ENCODE results near the gene NDUFAF3.
A peak's percentile ranks its signal among the peaks of the same experiment; 100 is the strongest.

NDUFAF3 gene, protein sequence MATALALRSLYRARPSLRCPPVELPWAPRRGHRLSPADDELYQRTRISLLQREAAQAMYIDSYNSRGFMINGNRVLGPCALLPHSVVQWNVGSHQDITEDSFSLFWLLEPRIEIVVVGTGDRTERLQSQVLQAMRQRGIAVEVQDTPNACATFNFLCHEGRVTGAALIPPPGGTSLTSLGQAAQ

DNA sequence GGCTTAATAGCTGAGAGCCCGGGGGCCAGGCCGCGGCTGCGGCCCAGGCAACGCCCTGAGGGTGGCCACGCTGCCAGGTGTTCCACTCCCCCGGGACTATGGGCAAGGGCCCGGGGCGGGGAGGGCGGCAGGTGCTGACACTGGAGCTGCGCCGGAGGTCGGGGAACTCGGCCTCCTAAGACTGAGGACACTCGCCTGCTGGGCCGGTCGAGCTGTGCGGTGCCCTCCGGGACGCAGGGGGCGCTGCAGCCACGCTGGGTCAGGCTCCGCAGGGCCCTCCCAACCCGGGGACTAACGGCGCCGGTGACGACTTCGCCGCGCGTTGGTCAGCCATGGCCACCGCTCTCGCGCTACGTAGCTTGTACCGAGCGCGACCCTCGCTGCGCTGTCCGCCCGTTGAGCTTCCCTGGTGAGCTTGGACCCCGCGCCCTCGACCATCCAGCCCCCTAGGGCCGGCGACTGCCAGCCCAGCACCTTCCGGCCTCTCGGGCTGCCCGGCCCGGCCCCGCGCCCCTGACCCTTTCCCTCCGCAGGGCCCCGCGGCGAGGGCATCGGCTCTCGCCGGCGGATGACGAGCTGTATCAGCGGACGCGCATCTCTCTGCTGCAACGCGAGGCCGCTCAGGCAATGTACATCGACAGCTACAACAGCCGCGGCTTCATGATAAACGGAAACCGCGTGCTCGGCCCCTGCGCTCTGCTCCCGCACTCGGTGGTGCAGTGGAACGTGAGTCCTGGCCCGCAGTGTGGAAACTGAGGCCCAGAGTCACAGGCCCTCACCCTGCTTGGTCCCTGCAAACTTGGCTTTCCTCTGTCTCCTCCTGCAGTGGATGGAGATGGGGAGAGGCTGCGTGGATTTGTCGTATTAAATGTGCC, at the start of gene NDUFAF3:
Gene NDUFAF3, plus strand, starts transcription at position 309 of the 875 bp plus-strand sequence. Its CDS starts 24 bp downstream, at position 333.
- peak; percentile 94 for DNase-seq (ENCODE audit: low spot score)

DNA sequence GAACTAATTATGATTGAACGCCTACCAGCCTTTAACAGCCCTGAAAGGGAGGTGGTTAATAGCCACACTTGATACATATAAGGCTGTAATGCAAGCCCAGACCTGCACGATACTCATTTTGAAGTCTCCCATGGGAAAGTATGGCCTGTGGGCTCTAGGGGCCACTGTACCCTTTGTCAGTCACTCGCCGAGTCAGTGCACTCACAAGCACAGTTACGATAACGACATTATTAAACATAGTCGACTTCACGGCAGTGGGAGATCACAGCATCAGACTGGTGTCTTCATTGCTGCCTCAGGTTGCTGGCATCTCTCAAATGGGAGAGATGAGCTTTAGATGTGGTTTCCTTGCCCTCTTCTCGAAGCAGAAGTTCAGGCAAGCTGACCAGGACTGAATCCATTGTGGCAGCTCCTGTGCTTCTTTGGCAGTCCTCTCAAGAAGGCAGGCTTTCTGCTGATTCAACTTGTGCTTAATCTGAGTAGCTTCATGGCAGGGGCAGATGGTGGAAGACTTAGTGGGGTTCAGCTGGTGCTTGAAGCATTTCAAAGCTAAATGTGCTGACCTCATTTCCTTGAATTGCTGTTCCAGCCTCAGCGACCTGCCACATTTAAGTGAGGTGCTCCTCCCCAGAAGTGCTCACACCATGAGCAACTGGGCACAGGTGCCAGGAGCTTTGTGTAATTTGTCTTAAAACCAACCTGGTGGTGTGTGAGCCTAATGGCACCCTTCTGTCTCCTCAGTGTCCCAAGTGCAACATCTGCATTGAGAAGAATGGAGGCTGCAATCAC, 47.7 kb upstream of the NDUFAF3 start:
- DNase-seq (ENCODE audit: low spot score), result no peak

DNA sequence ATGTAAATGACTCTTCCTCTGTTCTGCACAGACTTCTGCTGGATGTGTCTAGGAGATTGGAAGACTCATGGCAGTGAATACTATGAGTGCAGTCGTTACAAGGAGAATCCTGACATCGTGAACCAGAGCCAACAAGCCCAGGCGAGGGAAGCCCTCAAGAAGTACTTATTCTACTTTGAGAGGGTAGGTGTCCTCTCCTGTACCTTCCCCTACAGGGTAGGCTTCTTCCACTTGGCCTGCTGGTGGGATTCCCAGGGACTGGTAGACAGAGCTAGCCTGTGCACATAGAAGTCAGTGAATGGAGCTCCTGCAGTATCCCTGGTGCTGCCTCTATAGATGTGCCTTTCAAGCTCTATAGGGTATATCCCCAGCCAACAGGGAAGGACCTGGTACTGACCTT, 42.5 kb upstream of the NDUFAF3 start:
- no peak for DNase-seq (ENCODE audit: low spot score)

DNA sequence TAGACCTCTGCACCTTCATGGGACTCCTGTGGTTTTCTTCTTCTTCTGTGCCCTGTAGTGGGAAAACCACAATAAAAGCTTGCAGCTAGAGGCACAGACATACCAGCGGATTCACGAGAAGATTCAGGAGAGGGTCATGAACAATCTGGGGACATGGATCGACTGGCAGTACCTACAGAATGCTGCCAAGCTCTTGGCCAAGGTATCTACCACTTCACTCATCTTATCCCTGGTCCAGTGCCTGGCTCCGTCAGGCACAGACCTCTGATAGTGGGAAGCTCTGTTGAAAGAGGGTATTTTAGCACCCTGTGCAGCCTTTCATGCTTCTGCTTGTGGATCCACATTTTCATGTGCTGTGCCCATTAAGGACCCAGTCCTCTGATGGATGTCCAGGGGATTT, 41.6 kb upstream of the NDUFAF3 start:
- no peak for DNase-seq (ENCODE audit: low spot score)

DNA sequence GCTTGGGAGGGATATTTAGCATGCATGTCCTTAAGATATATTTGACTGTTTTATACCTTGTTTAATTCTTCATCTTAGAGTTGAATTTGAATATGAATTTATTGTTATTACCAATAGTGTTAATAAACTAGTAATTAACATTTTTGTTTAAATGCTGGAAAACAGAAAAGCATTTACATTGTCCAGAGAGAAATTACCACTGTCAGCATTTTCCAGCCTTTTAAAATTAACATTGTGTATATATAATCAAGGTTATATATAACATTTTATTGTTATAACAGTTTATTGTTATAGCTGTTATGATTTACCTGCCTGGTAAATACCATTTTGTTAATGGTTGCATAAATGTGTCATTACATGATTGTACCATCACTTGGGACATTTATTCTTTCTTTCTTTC, 39.9 kb upstream of the NDUFAF3 start:
- DNase-seq (ENCODE audit: low spot score), result no peak

DNA sequence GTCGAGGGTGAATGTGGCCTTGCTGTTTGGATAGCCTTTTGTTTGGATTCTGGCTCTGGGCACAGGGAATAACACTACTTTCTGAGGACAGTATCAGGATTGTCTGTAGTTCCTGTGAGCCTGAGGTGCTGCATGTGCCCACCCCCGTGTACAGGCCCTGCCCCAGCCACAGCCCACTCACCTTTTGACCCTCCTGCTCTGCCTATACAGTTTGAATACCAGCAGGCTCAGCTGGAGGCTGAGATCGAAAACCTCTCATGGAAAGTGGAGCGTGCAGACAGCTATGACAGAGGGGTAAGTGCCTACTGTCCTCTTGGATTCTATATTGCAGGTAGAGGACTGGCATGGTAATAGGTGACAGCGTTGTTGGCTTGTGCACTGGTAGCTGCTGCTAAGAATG, 39.2 kb upstream of the NDUFAF3 start:
- no peak for DNase-seq (ENCODE audit: low spot score)

DNA sequence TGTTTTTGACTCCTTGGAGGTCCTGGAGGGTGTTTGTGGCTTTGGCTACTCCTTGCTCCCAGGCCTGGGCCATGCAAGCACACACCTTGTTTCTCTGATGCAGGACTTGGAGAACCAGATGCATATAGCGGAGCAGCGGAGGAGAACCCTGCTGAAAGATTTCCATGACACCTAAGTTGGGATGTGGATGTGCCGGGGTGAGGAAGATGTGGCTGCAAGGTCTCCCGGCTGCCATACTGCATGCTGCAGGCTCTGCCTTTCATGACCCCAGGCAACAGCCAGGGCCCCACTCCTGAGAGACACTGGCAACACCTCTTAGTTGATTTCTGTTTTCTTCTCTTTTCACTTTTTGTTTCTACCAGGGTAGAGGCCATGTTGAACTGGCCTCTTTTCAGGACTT, 38.8 kb upstream of the NDUFAF3 start:
- DNase-seq (ENCODE audit: low spot score), result no peak

DNA sequence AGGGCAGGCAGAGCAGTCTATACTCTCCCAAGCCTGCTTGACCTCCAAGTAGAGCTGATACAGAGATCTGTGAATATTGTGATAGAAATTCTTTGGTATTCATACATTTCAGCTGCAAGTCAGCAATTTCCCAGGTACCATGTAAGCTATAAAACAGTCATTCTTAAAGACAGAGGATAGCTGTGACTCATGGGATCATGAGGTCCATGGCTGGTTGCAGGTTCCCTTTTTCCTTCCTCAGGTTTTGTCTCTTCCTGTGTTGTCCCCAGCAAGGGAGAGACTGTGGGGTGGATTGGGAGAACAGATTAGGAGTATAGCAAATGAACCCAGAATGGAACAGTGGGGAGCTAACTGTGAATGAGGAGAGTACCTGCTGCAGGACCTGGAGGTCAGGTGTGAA, 37.3 kb upstream of the NDUFAF3 start:
- no peak for DNase-seq (ENCODE audit: low spot score)

DNA sequence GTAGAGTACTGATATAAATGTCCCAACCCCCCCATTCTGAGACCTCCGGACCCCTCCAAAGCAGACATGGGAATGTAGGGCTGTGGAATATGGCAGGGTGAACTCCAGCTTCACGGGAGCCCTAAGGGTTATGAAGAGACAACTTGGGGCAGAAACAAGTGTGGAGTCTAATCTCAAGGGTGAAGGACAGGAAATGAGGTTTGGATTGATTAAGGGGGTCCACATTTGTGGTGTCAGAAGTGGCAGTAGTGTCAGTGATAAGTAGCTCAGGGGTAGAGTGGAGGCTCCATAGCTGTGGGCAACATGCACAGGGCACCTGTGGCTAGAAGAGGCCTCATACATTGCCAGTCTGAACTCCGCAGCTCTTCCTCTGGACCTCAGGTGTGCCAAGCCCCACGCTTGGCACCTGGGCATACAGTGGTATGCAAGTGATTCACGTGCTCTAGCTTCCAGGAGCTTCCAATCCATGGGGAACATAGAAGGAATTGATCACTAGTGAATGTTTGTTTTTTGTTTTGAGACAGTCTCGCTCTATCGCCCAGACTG, 36.0 kb upstream of the NDUFAF3 start:
- no peak for DNase-seq (ENCODE audit: low spot score)

DNA sequence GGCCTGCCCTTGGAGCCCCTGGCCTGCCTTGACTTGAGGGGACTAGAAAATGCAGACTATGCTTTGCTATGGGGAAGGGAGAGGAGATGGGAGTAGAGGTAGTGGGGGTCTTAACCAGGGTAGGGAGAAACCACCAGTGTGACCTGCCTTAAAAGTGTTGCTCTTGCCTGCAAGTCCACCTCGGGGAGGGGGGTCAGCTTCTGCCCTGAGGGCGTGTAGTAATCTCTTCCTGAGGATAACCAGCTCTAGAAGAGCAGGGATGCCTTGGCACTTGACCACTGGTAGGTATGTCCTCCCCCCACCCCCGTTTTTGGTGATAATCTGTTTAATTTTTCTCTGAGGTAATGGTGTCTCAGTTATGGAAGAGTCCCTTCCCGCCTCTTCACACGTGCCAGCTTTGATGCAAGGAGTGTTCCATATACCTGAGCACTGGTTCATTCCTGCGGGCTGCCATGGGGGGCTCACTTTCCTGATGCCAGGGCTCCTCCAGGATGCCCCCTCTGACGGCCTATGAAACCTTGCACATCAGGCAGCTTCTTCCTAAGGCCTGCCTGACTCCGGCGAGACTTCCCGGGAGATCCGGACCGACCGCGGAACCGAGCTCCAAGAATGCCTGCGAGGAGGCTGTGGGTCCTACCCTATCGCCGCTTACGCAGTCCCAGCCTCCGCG, 32.7 kb upstream of the NDUFAF3 start:
- DNase-seq (ENCODE audit: low spot score), result no peak

DNA sequence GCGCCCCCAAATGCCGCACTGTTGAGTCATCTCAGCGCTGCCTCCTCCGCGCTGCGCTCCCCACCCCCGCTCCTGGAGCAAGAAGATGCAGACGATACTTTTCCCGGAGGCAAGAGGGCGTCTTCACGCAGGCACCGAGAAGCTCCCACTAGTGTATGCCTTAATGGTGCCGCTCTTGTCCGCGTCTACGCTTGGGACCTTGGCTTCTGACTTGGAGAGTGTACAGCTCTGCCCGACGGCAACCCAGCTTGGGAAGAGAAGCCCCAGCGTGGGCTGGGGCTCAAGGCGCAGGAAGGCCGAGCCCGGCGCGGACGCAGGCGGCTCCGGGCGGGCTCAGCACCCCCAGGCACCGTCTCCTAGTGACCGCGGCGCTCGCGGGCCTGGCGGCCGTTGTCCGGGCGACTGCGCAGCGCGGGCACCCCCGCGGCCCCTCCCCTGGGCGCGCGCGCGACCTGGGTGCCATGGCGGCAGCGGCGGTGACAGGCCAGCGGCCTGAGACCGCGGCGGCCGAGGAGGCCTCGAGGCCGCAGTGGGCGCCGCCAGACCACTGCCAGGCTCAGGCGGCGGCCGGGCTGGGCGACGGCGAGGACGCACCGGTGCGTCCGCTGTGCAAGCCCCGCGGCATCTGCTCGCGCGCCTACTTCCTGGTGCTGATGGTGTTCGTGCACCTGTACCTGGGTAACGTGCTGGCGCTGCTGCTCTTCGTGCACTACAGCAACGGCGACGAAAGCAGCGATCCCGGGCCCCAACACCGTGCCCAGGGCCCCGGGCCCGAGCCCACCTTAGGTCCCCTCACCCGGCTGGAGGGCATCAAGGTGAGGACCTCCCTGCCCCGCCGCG, 31.9 kb upstream of the NDUFAF3 start, which contains the start of gene P4HTM:
Gene P4HTM, plus strand, starts transcription at position 446 of the 840 bp plus-strand sequence. Its CDS starts 16 bp downstream, at position 462.
- peak; percentile 31 for DNase-seq (ENCODE audit: low spot score)

DNA sequence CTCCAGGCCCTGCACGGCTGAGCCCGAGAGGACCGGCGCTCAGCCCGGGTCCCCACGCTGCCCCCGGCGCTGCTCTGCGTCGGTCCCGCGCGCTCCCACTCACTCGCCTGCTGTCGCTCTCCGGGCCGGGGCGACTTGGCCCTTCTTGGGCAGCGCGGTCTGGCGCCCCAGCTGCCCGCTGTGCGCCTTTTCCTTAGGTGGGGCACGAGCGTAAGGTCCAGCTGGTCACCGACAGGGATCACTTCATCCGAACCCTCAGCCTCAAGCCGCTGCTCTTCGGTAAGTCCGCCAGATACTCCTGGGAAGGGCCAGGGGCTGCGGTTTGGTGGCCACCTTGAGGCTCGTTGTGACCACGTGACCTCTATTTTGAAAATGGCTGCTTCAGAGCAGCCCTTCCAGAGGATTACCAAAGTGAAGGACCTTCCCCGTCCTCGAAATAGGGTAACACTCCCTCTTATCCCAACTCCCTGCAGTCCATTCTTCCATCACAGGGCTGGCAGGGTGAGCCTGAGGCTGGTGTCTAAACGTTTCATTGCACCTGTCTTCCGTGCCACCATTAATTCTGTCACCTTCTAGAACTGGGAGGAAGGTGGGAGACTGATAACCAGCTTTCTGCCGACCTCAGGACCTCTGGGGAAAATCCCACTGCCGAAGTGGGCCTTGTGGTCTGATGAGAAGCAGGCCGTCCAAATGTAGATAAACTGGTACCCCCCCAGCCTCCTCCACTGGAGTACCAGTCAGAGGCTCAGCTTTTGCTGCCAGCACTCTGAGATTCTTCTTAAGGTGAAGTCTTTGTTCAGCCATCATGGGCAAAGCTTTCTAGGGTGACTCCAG, 31.1 kb upstream of the NDUFAF3 start:
- no peak for DNase-seq (ENCODE audit: low spot score)

DNA sequence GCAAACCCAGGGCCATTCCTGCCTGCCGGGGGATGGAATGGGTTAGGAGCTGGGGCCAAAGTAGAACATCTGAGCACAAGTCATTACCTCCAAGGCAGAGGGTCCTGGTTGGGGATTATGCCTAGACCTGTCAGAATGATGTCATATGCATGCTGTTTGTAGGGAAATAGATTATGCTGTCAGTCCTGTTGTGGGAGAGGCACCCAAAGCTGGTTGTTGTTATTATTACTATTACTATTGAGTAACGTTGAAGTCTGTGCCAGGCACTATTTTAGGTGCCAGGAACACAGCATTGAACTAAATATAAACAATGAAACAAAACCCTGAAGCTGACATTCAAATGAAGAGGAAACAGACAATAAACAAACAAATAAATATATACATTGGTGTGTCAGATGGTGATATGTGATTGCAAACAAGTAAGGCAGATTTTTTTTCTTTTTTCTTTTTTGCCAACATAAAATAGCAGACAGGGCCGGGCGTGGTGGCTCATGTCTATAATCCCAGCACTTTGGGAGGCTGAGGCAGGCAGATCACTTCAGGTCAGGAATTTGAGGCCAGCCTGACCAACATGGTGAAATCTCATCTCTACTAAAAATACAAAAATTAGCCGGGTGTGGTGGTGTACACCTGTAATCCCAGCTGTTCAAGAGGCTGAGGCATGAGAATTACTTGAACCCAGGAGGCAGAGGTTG, 29.9 kb upstream of the NDUFAF3 start:
- no peak for DNase-seq (ENCODE audit: low spot score)

DNA sequence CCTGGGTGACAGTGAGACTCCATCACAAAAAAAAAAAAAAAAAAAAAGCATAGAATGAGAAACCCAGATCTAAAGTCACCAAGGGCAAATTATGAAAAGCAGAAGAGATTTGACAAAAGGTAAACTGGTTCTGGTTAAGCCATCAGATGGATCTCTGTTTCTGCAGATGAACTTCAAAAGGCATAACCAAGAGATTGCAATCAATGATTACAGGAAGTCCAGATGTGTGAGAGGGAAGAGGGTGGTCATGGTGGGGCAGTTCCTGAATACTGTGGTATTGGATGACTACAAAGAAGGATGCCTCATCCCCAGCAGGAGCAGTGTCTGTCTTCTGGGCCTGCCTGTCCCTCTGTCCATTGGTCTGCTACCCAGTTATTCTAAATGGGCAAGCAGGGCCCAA, 28.1 kb upstream of the NDUFAF3 start:
- no peak for DNase-seq (ENCODE audit: low spot score)

DNA sequence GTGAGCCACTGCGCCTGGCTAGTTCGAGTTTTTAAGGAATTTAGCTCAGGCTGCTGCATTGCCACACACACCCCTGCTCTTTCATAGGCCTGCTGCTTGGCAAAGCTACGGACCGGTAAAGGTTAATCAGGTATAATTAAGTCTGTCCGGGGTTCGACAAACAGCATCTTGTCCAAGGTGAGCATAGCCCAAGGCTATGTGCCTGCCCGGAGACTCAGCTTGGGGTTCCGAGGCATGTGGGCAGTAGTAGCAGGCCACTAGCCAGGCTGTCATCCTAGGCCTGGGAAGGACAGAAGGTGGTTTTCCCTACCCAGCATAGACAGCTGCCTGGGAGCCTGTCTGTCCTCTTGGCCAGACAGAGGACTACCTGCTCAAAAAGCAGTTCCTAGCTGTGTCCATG, 25.3 kb upstream of the NDUFAF3 start:
- DNase-seq (ENCODE audit: low spot score), result no peak

DNA sequence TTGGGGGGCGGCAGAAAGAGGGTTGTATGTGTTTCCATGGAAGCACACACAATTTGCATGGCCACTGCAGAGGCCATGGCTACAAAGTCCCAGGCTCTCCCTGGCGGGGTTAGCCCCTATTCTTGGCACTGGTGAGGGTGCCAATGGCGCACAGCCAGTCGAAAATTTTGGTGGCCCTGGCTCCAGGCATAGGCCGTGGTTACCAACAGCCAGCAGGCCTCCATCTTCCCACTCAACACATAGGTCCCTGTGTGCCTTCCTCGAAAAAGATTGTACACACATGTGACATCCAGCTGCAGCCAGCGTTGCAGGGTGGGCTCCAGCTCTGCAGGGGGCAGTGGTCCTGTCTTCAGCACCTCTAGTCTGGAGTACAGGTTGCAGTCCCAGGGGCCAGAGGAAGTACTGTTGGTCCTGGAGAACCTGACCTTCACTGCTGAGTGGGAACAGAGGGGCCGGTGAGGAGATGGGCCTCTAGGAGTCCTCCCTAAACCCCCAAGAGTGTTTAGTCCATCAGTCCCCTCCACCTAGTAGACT, 24.8 kb upstream of the NDUFAF3 start:
- no peak for DNase-seq (ENCODE audit: low spot score)

DNA sequence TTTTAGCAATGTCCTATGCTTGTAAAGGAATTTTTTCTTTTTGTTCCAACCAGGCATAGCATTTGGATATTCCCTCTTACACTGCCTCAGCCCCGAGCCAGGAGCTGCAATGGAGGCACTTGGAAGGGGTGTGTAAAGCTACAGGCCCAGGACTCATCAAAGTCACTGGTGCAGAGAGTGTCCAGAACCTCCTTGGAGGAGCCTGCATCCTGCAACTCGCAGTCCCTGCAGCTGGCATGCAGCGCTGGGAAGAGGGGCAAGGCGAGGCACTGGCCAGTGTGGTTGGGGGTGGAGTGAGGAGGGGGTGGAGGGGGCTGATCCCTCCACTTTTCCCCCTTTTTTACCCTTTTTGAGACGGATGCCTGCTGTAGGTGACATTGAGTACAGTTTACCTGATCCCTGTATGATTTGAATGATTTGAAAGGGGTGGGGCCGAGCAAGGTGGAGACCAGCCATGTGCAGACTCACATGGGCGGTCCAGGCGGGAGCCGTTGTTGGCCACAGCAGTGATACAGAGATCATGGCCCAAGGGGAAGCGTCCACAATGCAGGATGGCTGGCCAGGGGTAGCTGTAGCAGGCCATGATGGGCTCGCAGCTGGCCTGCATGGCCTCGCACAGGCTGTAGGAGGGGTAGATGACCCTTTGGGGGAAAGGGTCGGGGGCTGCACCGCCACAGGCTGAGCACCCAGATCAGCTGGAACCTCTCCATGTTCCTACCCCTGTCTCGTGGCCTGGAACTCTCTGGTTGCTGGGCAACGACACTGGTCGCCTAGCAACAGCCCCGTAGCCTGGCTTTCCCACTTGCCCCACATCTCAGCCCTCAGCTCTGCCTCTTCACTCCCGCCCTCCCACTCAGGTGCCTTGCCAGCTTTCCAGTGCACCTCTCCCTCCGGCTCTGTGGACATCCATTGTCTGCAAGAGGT, 23.9 kb upstream of the NDUFAF3 start:
- no peak for DNase-seq (ENCODE audit: low spot score)

Measured in NAMALWA (cell line).